Endothelial cell of umbilical vein (primary cell): Measurements from ENCODE around the gene OR10C1. TPM values are rescaled to one million over a fixed set of nuclear protein-coding genes. Genes with fewer than 3 reads are reported as not detected.

ENCODE experiments used
- BruUV-seq: library from RNA; stranded (reverse); fragments of 400-500 nt; replicated peaks from 2 replicates; lab custom pipeline; 2021; lab: Mats Ljungman, UMichigan
- CTCF ChIA-PET: fragments of 300-600, 350-600 bp; sonication (Branson Sonifier 250); formaldehyde crosslinking; loops from one replicate; lab custom pipeline; 2021; ENCODE audit warnings: antibody characterized with exemption, inconsistent platforms; lab: Charles Lee
- POLR2A ChIA-PET: fragments of 300-600, 350-600 bp; sonication (Branson Sonifier 250); formaldehyde crosslinking; loops from one replicate; lab custom pipeline; 2021; ENCODE audit warnings: antibody characterized with exemption, inconsistent platforms; lab: Charles Lee
- DNase-seq: peaks from one replicate; pipeline ENCODE4 v3.0.0-alpha.2; 2011; ENCODE audit warnings: low read depth, low spot score
- FAIRE-seq: peaks from 2 replicates; lab custom pipeline; 2011; peaks lifted over from hg19 to GRCh38; lab: Jason Lieb, UNC
- H2AFZ ChIP-seq: 2 replicates; pipeline ENCODE4 v1.6.0; 2012; ENCODE audit warnings: low read depth, low read length, control low read depth, inconsistent platforms
- H3K27ac ChIP-seq: 2 replicates; pipeline ENCODE4 v1.5.1; 2011; ENCODE audit warnings: low read depth, mild to moderate bottlenecking, control low read depth, low read length, moderate library complexity; ENCODE audit not compliant: insufficient read depth
- H3K27me3 ChIP-seq, 2 experiments: 2 replicates each; pipeline versions ENCODE4 v1.6.0 to v1.6.1; 2011; ENCODE audit warnings: low read length in 2 of 2, mixed read lengths in 1 of 2; ENCODE audit not compliant: control insufficient read depth in 2 of 2, insufficient read depth in 2 of 2
- H3K36me3 ChIP-seq, 2 experiments: 2 replicates in 1 of 2; 3 replicates in 1 of 2; pipeline ENCODE4 v1.5.1; 2011; ENCODE audit warnings: low read length in 2 of 2, mild to moderate bottlenecking in 1 of 2, moderate library complexity in 1 of 2; ENCODE audit not compliant: control insufficient read depth in 2 of 2, insufficient read depth in 2 of 2; ENCODE audit errors: extremely low read depth in 1 of 2
- H3K4me1 ChIP-seq: 3 replicates; pipeline ENCODE4 v1.5.1; 2011; ENCODE audit warnings: mild to moderate bottlenecking, low read length; ENCODE audit not compliant: control insufficient read depth, insufficient read depth; ENCODE audit errors: extremely low read depth
- H3K4me2 ChIP-seq: 2 replicates; pipeline ENCODE4 v1.6.1; 2011; ENCODE audit warnings: low read length, control low read depth, mixed read lengths; ENCODE audit not compliant: insufficient read depth
- H3K4me3 ChIP-seq, 3 experiments: fragments of 200-600 bp in 1 of 3; sonication (generic), shearing (Covaris generic) in 1 of 3; replicated peaks in 1 of 3; 2 replicates each; pipeline ENCODE4 v1.5.1; 2011 to 2016; ENCODE audit warnings: control low read depth in 3 of 3, low read length in 3 of 3, mild to moderate bottlenecking in 2 of 3, inconsistent platforms in 1 of 3, low read depth in 1 of 3, moderate library complexity in 1 of 3; ENCODE audit not compliant: insufficient read depth in 1 of 3
- H3K79me2 ChIP-seq: 2 replicates; pipeline ENCODE4 v1.6.0; 2012; ENCODE audit warnings: low read length, inconsistent platforms; ENCODE audit not compliant: control insufficient read depth, insufficient read depth
- H3K9ac ChIP-seq: replicated peaks from 2 replicates; pipeline ENCODE3; 2011; ENCODE audit warnings: low read length, control low read depth; ENCODE audit not compliant: insufficient read depth; ENCODE audit errors: extremely low read depth
- H3K9me1 ChIP-seq: replicated peaks from 3 replicates; pipeline ENCODE4 v1.6.0; 2011; ENCODE audit warnings: mild to moderate bottlenecking, low read length; ENCODE audit not compliant: control insufficient read depth, insufficient read depth; ENCODE audit errors: extremely low read depth
- H3K9me3 ChIP-seq: replicated peaks from 2 replicates; pipeline ENCODE4 v1.5.1; 2012; ENCODE audit warnings: low read length, inconsistent platforms; ENCODE audit not compliant: control insufficient read depth, insufficient read depth
- H4K20me1 ChIP-seq: replicated peaks from 2 replicates; pipeline ENCODE3; 2011; ENCODE audit warnings: mild to moderate bottlenecking, low read length; ENCODE audit not compliant: control insufficient read depth, insufficient read depth; ENCODE audit errors: extremely low read depth
- EZH2 ChIP-seq: IDR thresholded peaks from 2 replicates; pipeline ENCODE4 v1.6.1; 2012; ENCODE audit warnings: borderline replicate concordance, low read depth, mild to moderate bottlenecking, moderate library complexity, low read length, inconsistent platforms; ENCODE audit not compliant: severe bottlenecking
- FOS ChIP-seq: IDR thresholded peaks from 2 replicates; pipeline ENCODE4 v1.6.1; 2011; ENCODE audit warnings: mild to moderate bottlenecking, low read length, moderate library complexity, borderline replicate concordance; ENCODE audit not compliant: insufficient read depth
- GATA2 ChIP-seq: IDR thresholded peaks from 2 replicates; pipeline ENCODE4 v1.7.0; 2011; ENCODE audit warnings: low read depth, mild to moderate bottlenecking, moderate library complexity, mixed read lengths, low read length; ENCODE audit not compliant: insufficient read length, insufficient read depth
- JUN ChIP-seq: IDR thresholded peaks from 2 replicates; pipeline ENCODE4 v1.6.1; 2011; ENCODE audit warnings: borderline replicate concordance, low read depth; ENCODE audit not compliant: insufficient read length, insufficient read depth
- MYC ChIP-seq: IDR thresholded peaks from one replicate; pipeline ENCODE4 v1.6.1; 2011; ENCODE audit warnings: mild to moderate bottlenecking, low read depth, low read length
- POLR2A ChIP-seq: IDR thresholded peaks from 2 replicates; pipeline ENCODE4 v1.6.1; 2012; ENCODE audit warnings: low read depth, mild to moderate bottlenecking, control low read depth, low read length
- POLR2AphosphoS5 ChIP-seq: IDR thresholded peaks from 2 replicates; pipeline ENCODE4 v1.6.1; 2012; ENCODE audit warnings: low read depth, mild to moderate bottlenecking, control low read depth, low read length, moderate library complexity; ENCODE audit not compliant: insufficient read depth
- dilution Hi-C: fragments of 300-500 bp; cut with MboI; formaldehyde crosslinking; loops from one replicate; pipeline ENCODE4 v1.15.0; 2019; ENCODE audit warnings: low sequenced_read_pairs; ENCODE audit not compliant: extremely low pct_ligation_motif_present
- intact Hi-C: fragments of 100-400 bp; cut with micrococcal nuclease; formaldehyde crosslinking; loops from one replicate; pipeline ENCODE4 v1.10.0; 2022
- polyA plus RNA-seq, 4 experiments: library from polyadenylated mRNA; depleted of rRNA in 3 of 4; stranded (reverse) in 3 of 4; unstranded in 1 of 4; fragments of >200 nt; gene quantifications; 2 replicates each; pipeline versions ENCODE4 v1.2.1 to v1.2.3, GENCODE V29; 2011 to 2012; ENCODE audit warnings: missing spikeins in 1 of 4
- total RNA-seq: library from RNA; stranded (reverse); gene quantifications from 2 replicates; pipeline ENCODE4 v1.2.3, GENCODE V29; 2021
- TF ChIP-seq, protein P1 (sequence below), 2 donors: IDR thresholded peaks; 1 replicate in 1 of 2; 2 replicates in 1 of 2; pipeline ENCODE4 v1.5.1; 2011; ENCODE audit warnings: low read length in 2 of 2, mild to moderate bottlenecking in 2 of 2, moderate library complexity in 2 of 2, control low read depth in 1 of 2, inconsistent platforms in 1 of 2, low read depth in 1 of 2; ENCODE audit not compliant: insufficient read depth in 1 of 2; ENCODE audit errors: extremely low read depth in 1 of 2
- TF ChIP-seq, protein P2 (sequence below): IDR thresholded peaks from 2 replicates; pipeline ENCODE4 v1.6.1; 2011; ENCODE audit not compliant: insufficient read depth, insufficient read length

OR10C1 gene
- total and polyA plus RNA-seq, 2 donors (not counting 3 experiments of a cell fraction or from before 2014, with no cell fraction given) = not detected

DNA sequence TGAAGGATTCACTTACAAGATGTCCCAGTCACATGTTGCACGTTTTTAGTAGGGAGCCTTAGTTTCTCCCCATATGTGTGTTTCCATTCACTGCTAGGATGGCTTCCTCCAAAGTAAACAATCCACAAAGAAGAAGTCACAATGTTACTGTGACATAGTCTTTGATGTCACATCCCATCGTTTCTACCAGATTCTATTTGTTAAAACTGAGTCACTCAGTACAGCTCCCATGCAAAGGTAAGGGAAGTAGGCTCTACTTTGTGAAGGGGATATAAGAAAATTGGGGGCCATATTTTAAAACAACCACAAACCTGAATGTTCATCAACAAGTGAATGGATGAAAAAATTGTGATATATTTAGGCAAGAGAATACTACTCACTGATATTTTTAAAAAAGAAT is 17.9 kb downstream of the OR10C1 start, which contains the start of the genes OR11A1 and OR2H1:
Gene OR11A1 (minus strand): TSS at position 101 of the 400 bp plus-strand sequence. CDS start 29,430 bp downstream, outside the sequence.
Gene OR2H1 (plus strand): TSS at position 185 of the 400 bp plus-strand sequence. CDS start 4,615 bp downstream, outside the sequence.
- no peak for DNase-seq
- intact Hi-C loops (no loop called here), dilution Hi-C loops (no loop called here)
- H3K9me1 ChIP-seq = no peaks in the 10 kb centered on the region
- no peak for FAIRE-seq
- no peaks in the 10 kb centered on the region for H3K36me3 ChIP-seq
- no peak within 1 kb of the TSS for H3K27ac ChIP-seq
- H3K79me2 ChIP-seq = no peaks in the 10 kb centered on the region
- H3K4me1 ChIP-seq = no peaks in the 10 kb centered on the region
- no peak within 1 kb of the TSS for H3K4me2 ChIP-seq
- H3K9me3 ChIP-seq = no peaks in the 10 kb centered on the region
- H3K4me3 ChIP-seq = no peak within 1 kb of the TSS
- H3K27me3 ChIP-seq = no peaks in the 10 kb centered on the region
- no peaks in the 10 kb centered on the region for H4K20me1 ChIP-seq
- TF ChIP-seq POLR2A (no peak), POLR2AphosphoS5 (no peak), MYC (no peak), FOS (no peak), EZH2 (no peak), GATA2 (no peak), JUN (no peak)
- TF ChIP-seq, protein P1, sequence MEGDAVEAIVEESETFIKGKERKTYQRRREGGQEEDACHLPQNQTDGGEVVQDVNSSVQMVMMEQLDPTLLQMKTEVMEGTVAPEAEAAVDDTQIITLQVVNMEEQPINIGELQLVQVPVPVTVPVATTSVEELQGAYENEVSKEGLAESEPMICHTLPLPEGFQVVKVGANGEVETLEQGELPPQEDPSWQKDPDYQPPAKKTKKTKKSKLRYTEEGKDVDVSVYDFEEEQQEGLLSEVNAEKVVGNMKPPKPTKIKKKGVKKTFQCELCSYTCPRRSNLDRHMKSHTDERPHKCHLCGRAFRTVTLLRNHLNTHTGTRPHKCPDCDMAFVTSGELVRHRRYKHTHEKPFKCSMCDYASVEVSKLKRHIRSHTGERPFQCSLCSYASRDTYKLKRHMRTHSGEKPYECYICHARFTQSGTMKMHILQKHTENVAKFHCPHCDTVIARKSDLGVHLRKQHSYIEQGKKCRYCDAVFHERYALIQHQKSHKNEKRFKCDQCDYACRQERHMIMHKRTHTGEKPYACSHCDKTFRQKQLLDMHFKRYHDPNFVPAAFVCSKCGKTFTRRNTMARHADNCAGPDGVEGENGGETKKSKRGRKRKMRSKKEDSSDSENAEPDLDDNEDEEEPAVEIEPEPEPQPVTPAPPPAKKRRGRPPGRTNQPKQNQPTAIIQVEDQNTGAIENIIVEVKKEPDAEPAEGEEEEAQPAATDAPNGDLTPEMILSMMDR (IDR thresholded peaks at IDR 0.05; ENCODE audit: extremely low read depth in 1 of 2, insufficient read depth in 1 of 2, low read depth in 1 of 2, low read length in 2 of 2) = no peak
- TF ChIP-seq, protein P2, sequence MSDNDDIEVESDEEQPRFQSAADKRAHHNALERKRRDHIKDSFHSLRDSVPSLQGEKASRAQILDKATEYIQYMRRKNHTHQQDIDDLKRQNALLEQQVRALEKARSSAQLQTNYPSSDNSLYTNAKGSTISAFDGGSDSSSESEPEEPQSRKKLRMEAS = no peak
- ChIA-PET CTCF (no interaction called here), POLR2A (no interaction called here)
- no TSS peak for BruUV-seq
- no peak within 1 kb of the TSS for H2AFZ ChIP-seq
- H3K9ac ChIP-seq = no peak within 1 kb of the TSS
